ENCODE data around the gene RAB8B. TPM values are rescaled to one million over a fixed set of nuclear protein-coding genes. Genes with fewer than 3 reads are reported as not detected.

Gene RAB8B
- total and polyA plus RNA-seq, 2 of the 13 experiments (the other 11 are each of a cell fraction or from before 2014, with no cell fraction given), result 6.8 to 14.2 TPM

- TF ChIP-seq ATF6 (CRISPR knock-in tag; conservative IDR thresholded peaks at IDR 0.05) (no peak), ZMYM3 (CRISPR knock-in tag; IDR thresholded peaks at IDR 0.05) (peak; percentile 53; the same call in 1 of the 2 replicates), ARNT2 (CRISPR knock-in tag; IDR thresholded peaks at IDR 0.05; ENCODE audit: low read depth) (no peak), ZFP36 (IDR thresholded peaks at IDR 0.05; ENCODE audit: borderline replicate concordance, low read depth, low read length, partially characterized antibody) (no peak), ZNF335 (CRISPR knock-in tag; IDR thresholded peaks at IDR 0.05) (no peak; the same call in 1 of the 2 replicates), ZEB1 (IDR thresholded peaks at IDR 0.05; ENCODE audit: insufficient replicate concordance, low read depth) (no peak), REL (CRISPR knock-in tag; conservative IDR thresholded peaks at IDR 0.05) (0 out of 2 replicates have a peak, but pooled peaks have one; percentile 66), SP140L (CRISPR knock-in tag; IDR thresholded peaks at IDR 0.05; ENCODE audit: borderline replicate concordance) (no peak), ONECUT2 (CRISPR knock-in tag; IDR thresholded peaks at IDR 0.05) (no peak), HOXD1 (CRISPR knock-in tag; IDR thresholded peaks at IDR 0.05) (0 out of 2 replicates have a peak, but pooled peaks have one; percentile 72), PCBP1 (IDR thresholded peaks at IDR 0.05; ENCODE audit: borderline replicate concordance, low read depth, low read length) (no peak; the same call in 1 of the 2 replicates), DNMT3B (CRISPR knock-in tag; conservative IDR thresholded peaks at IDR 0.05) (peak; percentile 77; the same call in 1 of the 2 replicates), ZNF33B (CRISPR knock-in tag; IDR thresholded peaks at IDR 0.05) (peak; percentile 80), CCDC6 (CRISPR knock-in tag; IDR thresholded peaks at IDR 0.05) (0 out of 2 replicates have a peak, but pooled peaks have one; percentile 25), ZC3H4 (CRISPR knock-in tag; IDR thresholded peaks at IDR 0.05; ENCODE audit: borderline replicate concordance) (no peak), PBX2 (CRISPR knock-in tag; IDR thresholded peaks at IDR 0.05) (no peak), SP2 (CRISPR knock-in tag; IDR thresholded peaks at IDR 0.05) (no peak), ZNF883 (CRISPR knock-in tag; IDR thresholded peaks at IDR 0.05; ENCODE audit: not compliant biosample characterization) (peak; percentile 74), MEIS1 (CRISPR knock-in tag; IDR thresholded peaks at IDR 0.05; ENCODE audit: borderline replicate concordance) (peak; percentile 57), AHR (CRISPR knock-in tag; IDR thresholded peaks at IDR 0.05) (peak; percentile 89; the same call in 1 of the 2 replicates), CSRNP1 (CRISPR knock-in tag; IDR thresholded peaks at IDR 0.05) (peak; percentile 42; the same call in 1 of the 2 replicates), ZZZ3 (CRISPR knock-in tag; IDR thresholded peaks at IDR 0.05; ENCODE audit: borderline replicate concordance) (peak; percentile 6; the same call in 1 of the 2 replicates), PATZ1 (CRISPR knock-in tag; IDR thresholded peaks at IDR 0.05) (peak; percentile 78)
These were observed 32.1 kb upstream of the RAB8B start, which contains the start of gene RPS27L (continued) for GRCh38 chr15:63157118-63157843.

Data from HepG2 (cell line).